SK-N-SH (cell line): ENCODE measurements around the gene SEC24B. TPM values are rescaled to one million over a fixed set of nuclear protein-coding genes. Genes with fewer than 3 reads are reported as not detected.
A peak's percentile ranks its signal among the peaks of the same experiment; 100 is the strongest.

Experiments used
- CTCF ChIA-PET: fragments of 300-600, 350-600 bp; formaldehyde crosslinking; extraction: SDS; loops from one replicate; lab custom pipeline; 2021; lab: Yijun Ruan, JAX
- POLR2A ChIA-PET: fragments of 350-600 bp; sonication (Branson Sonifier 250); formaldehyde crosslinking; extraction: SDS; loops from one replicate; lab custom pipeline; 2020; ENCODE audit warnings: antibody characterized with exemption, inconsistent platforms; lab: Yijun Ruan, JAX
- DNase-seq: peaks from one replicate; pipeline ENCODE4 v3.0.0; 2012
- H2AFZ ChIP-seq: fragments of 200-600 bp; sonication (generic); 2 replicates; pipeline ENCODE4 v1.8.1; 2016; ENCODE audit warnings: antibody characterized with exemption, mild to moderate bottlenecking, low read depth
- H3F3A ChIP-seq: fragments of 200-600 bp; sonication (generic); replicated peaks from 2 replicates; pipeline ENCODE3; 2016; ENCODE audit warnings: antibody characterized with exemption, mild to moderate bottlenecking; ENCODE audit not compliant: insufficient read depth
- H3K27ac ChIP-seq, 2 experiments: fragments of 200-500 bp in 1 of 2; fragments of 200-600 bp in 1 of 2; sonication (Bioruptor generic) in 1 of 2; sonication (generic), shearing (Covaris generic) in 1 of 2; 2 replicates each; pipeline versions ENCODE4 v1.5.1 to v1.6.1; 2014 to 2016; ENCODE audit warnings: low read depth in 2 of 2, inconsistent platforms in 1 of 2, low read length in 1 of 2, mild to moderate bottlenecking in 1 of 2, mixed read lengths in 1 of 2
- H3K27me3 ChIP-seq: fragments of 200-600 bp; sonication (generic), shearing (Covaris generic); 2 replicates; pipeline ENCODE4 v1.6.1; 2016; ENCODE audit warnings: mixed run types; ENCODE audit not compliant: insufficient read depth
- H3K36me3 ChIP-seq, 2 experiments: fragments of 200-500 bp in 1 of 2; fragments of 200-600 bp in 1 of 2; sonication (Bioruptor generic) in 1 of 2; sonication (generic) in 1 of 2; replicated peaks in 1 of 2; 2 replicates each; pipeline versions ENCODE3 to v1.5.1; 2014 to 2016; ENCODE audit warnings: low read length in 1 of 2, mild to moderate bottlenecking in 1 of 2; ENCODE audit not compliant: insufficient read depth in 2 of 2, control insufficient read depth in 1 of 2
- H3K4me1 ChIP-seq, 2 experiments: fragments of 200-500 bp in 1 of 2; fragments of 200-600 bp in 1 of 2; sonication (Bioruptor generic) in 1 of 2; sonication (generic), shearing (Covaris generic) in 1 of 2; 2 replicates each; pipeline versions ENCODE4 v1.5.1 to v1.6.1; 2014 to 2016; ENCODE audit warnings: low read depth in 1 of 2, low read length in 1 of 2, mixed run types in 1 of 2; ENCODE audit not compliant: insufficient read depth in 2 of 2, control insufficient read depth in 1 of 2
- H3K4me2 ChIP-seq: fragments of 200-600 bp; sonication (generic), shearing (Covaris generic); 2 replicates; pipeline ENCODE4 v1.6.1; 2017; ENCODE audit warnings: mixed run types
- H3K4me3 ChIP-seq, 2 experiments: fragments of 200-500 bp in 1 of 2; fragments of 200-600 bp in 1 of 2; sonication (Bioruptor generic) in 1 of 2; sonication (generic), shearing (Covaris generic) in 1 of 2; 2 replicates each; pipeline versions ENCODE4 v1.5.1 to v1.8.1; 2014 to 2016; ENCODE audit warnings: low read depth in 2 of 2, inconsistent platforms in 1 of 2, low read length in 1 of 2, mild to moderate bottlenecking in 1 of 2, mixed read lengths in 1 of 2, moderate library complexity in 1 of 2
- H3K79me2 ChIP-seq: fragments of 200-600 bp; sonication (generic); 2 replicates; pipeline ENCODE4 v1.8.1; 2017; ENCODE audit warnings: mild to moderate bottlenecking; ENCODE audit not compliant: insufficient read depth
- H3K9ac ChIP-seq: fragments of 200-600 bp; sonication (generic); 2 replicates; pipeline ENCODE4 v1.6.1; 2017; ENCODE audit warnings: mixed run types
- H3K9me2 ChIP-seq: fragments of 200-600 bp; sonication (generic); 2 replicates; pipeline ENCODE4 v1.6.1; 2017; ENCODE audit warnings: mixed run types
- H3K9me3 ChIP-seq: fragments of 200-600 bp; sonication (generic); 2 replicates; pipeline ENCODE4 v1.6.1; 2017; ENCODE audit warnings: mixed run types, mild to moderate bottlenecking, moderate library complexity
- H4K20me1 ChIP-seq: fragments of 200-600 bp; sonication (generic); 2 replicates; pipeline ENCODE4 v1.6.1; 2017; ENCODE audit warnings: mild to moderate bottlenecking, mixed run types; ENCODE audit not compliant: insufficient read depth
- CHD2 ChIP-seq: fragments of 150-350 bp; IDR thresholded peaks from 2 replicates; pipeline ENCODE4 v1.6.1; 2018; ENCODE audit warnings: low read length; ENCODE audit not compliant: partially characterized antibody
- EP300 ChIP-seq, 2 experiments: IDR thresholded peaks; 2 replicates each; pipeline versions ENCODE4 v1.4.0 to v1.6.1; 2012; ENCODE audit warnings: borderline replicate concordance in 1 of 2, low read depth in 1 of 2, low read length in 1 of 2
- EZH2phosphoT487 ChIP-seq: fragments of 200-600 bp; sonication (generic); IDR thresholded peaks from 2 replicates; pipeline ENCODE4 v1.6.1; 2017; ENCODE audit warnings: low read depth, mixed run types, mild to moderate bottlenecking, antibody characterized with exemption, moderate library complexity, borderline replicate concordance
- FOSL2 ChIP-seq: IDR thresholded peaks from 2 replicates; pipeline ENCODE4 v1.4.0; 2012; ENCODE audit warnings: low read depth, mild to moderate bottlenecking, moderate library complexity, borderline replicate concordance
- FOXM1 ChIP-seq: IDR thresholded peaks from 2 replicates; pipeline ENCODE4 v1.4.0; 2012; ENCODE audit warnings: low read depth, mild to moderate bottlenecking
- GABPA ChIP-seq: IDR thresholded peaks from 2 replicates; pipeline ENCODE4 v1.4.0; 2012; ENCODE audit warnings: low read depth, mild to moderate bottlenecking
- MAX ChIP-seq: IDR thresholded peaks from 2 replicates; pipeline ENCODE4 v1.4.0; 2012; ENCODE audit warnings: low read depth
- MEF2A ChIP-seq: IDR thresholded peaks from 2 replicates; pipeline ENCODE4 v1.4.0; 2012; ENCODE audit warnings: low read depth, borderline replicate concordance
- MXI1 ChIP-seq: IDR thresholded peaks from 2 replicates; pipeline ENCODE4 v1.6.1; 2012; ENCODE audit warnings: mild to moderate bottlenecking, low read depth, low read length, improper control_type of control experiment
- POLR2AphosphoS5 ChIP-seq: IDR thresholded peaks from 2 replicates; pipeline ENCODE4 v1.6.1; 2012; ENCODE audit warnings: low read depth, low read length
- RCOR1 ChIP-seq: fragments of 150-350 bp; IDR thresholded peaks from 2 replicates; pipeline ENCODE4 v1.6.1; 2017; ENCODE audit warnings: antibody characterized with exemption, low read length
- SIN3A ChIP-seq: IDR thresholded peaks from 2 replicates; pipeline ENCODE4 v1.6.1; 2012; ENCODE audit warnings: low read depth, mild to moderate bottlenecking, low read length, moderate library complexity, borderline replicate concordance
- SMC3 ChIP-seq: IDR thresholded peaks from 2 replicates; pipeline ENCODE4 v1.6.1; 2012; ENCODE audit warnings: low read depth, low read length, improper control_type of control experiment
- TAF1 ChIP-seq: IDR thresholded peaks from 2 replicates; pipeline ENCODE4 v1.6.1; 2012; ENCODE audit warnings: low read depth, mild to moderate bottlenecking, low read length, moderate library complexity, borderline replicate concordance
- TEAD4 ChIP-seq: IDR thresholded peaks from 2 replicates; pipeline ENCODE4 v1.4.0; 2012; ENCODE audit warnings: mild to moderate bottlenecking, borderline replicate concordance; ENCODE audit not compliant: insufficient read depth
- WGBS: methylation state at CpG from one replicate; pipeline ENCODE4 v1.1.6; 2017; ENCODE audit warnings: low lambda C conversion rate; 5-methylcytosine and 5-hydroxymethylcytosine counted together
- polyA plus RNA-seq, 3 experiments: library from polyadenylated mRNA; depleted of rRNA; stranded (reverse); fragments of >200 nt; gene quantifications; 2 replicates each; pipeline ENCODE4 v1.2.3, GENCODE V29; 2012
- TF ChIP-seq, protein P1 (sequence below): fragments of 200-600 bp; sonication (generic); IDR thresholded peaks from 2 replicates; pipeline ENCODE4 v1.6.1; 2017; ENCODE audit warnings: antibody characterized with exemption, mild to moderate bottlenecking, moderate library complexity

The SEC24B gene
- polyA plus RNA-seq, 1 of the 3 experiments (the other 2 are of a cell fraction), result 23.0 TPM

- peaks cover 7% of the 10 kb centered on the region in 2 experiments; a peak in 2 of 4 replicates for H3K4me1 ChIP-seq
- CTCF ChIA-PET, result interaction anchor here (0.6 to 2.4 kb wide), 3 partner anchors 10 to 127 kb away, joined by 3 to 8 read pairs (median 4); partner anchors contain the start of gene SEC24B
- peak within 1 kb of the TSS; percentile 93 for H3K4me2 ChIP-seq
- no peaks in the 10 kb centered on the region for H3K9me3 ChIP-seq
- POLR2A ChIA-PET, result no interaction called here
- TF ChIP-seq MAX (peak; percentile 69), CHD2 (no peak), FOSL2 (no peak), SMC3 (no peak), TEAD4 (0 out of 2 replicates have a peak, but pooled peaks have one; percentile 11), GABPA (peak; percentile 29; the same call in 1 of the 2 replicates), TAF1 (peak; percentile 45; the same call in 1 of the 2 replicates), EP300 (IDR thresholded peaks at IDR 0.05; ENCODE audit: borderline replicate concordance in 1 of 2, low read depth in 1 of 2, low read length in 1 of 2) (no peak), RCOR1 (no peak), SIN3A (peak; percentile 51; the same call in 1 of the 2 replicates), EZH2phosphoT487 (no peak), FOXM1 (no peak), MEF2A (no peak), POLR2AphosphoS5 (peak; percentile 15; the same call in 1 of the 2 replicates), MXI1 (0 out of 2 replicates have a peak, but pooled peaks have one; percentile 39)
- TF ChIP-seq, protein P1, sequence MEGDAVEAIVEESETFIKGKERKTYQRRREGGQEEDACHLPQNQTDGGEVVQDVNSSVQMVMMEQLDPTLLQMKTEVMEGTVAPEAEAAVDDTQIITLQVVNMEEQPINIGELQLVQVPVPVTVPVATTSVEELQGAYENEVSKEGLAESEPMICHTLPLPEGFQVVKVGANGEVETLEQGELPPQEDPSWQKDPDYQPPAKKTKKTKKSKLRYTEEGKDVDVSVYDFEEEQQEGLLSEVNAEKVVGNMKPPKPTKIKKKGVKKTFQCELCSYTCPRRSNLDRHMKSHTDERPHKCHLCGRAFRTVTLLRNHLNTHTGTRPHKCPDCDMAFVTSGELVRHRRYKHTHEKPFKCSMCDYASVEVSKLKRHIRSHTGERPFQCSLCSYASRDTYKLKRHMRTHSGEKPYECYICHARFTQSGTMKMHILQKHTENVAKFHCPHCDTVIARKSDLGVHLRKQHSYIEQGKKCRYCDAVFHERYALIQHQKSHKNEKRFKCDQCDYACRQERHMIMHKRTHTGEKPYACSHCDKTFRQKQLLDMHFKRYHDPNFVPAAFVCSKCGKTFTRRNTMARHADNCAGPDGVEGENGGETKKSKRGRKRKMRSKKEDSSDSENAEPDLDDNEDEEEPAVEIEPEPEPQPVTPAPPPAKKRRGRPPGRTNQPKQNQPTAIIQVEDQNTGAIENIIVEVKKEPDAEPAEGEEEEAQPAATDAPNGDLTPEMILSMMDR, result no peak
- H3K27ac ChIP-seq, result peak within 1 kb of the TSS; percentile 66 to 84
- H3K9me2 ChIP-seq, result no peaks in the 10 kb centered on the region
- peaks cover 31% of the 10 kb centered on the region for H3K79me2 ChIP-seq
- peak within 1 kb of the TSS; percentile 84 to 90 for H3K4me3 ChIP-seq
- peak within 1 kb of the TSS; percentile 78 for H3K9ac ChIP-seq
- H2AFZ ChIP-seq, result peak within 1 kb of the TSS; percentile 86
- H3K27me3 ChIP-seq, result no peaks in the 10 kb centered on the region
- no peaks in the 10 kb centered on the region for H4K20me1 ChIP-seq
- peaks cover 14% of the 10 kb centered on the region for H3F3A ChIP-seq
- no peaks in the 10 kb centered on the region for H3K36me3 ChIP-seq
- peak; percentile 94 for DNase-seq
- 0% methylated on average over 1 of the region's 73 CpGs for WGBS
Measured at GRCh38 chr4:109559983-109560686, 126.5 kb downstream of the SEC24B start, which contains the start of gene MCUB. TSS of gene MCUB (plus strand) at chr4:109560246. CDS start at chr4:109560338, 92 bp downstream.
